Measurements from ENCODE around the gene BICRAL.

Gene BICRAL

DNA sequence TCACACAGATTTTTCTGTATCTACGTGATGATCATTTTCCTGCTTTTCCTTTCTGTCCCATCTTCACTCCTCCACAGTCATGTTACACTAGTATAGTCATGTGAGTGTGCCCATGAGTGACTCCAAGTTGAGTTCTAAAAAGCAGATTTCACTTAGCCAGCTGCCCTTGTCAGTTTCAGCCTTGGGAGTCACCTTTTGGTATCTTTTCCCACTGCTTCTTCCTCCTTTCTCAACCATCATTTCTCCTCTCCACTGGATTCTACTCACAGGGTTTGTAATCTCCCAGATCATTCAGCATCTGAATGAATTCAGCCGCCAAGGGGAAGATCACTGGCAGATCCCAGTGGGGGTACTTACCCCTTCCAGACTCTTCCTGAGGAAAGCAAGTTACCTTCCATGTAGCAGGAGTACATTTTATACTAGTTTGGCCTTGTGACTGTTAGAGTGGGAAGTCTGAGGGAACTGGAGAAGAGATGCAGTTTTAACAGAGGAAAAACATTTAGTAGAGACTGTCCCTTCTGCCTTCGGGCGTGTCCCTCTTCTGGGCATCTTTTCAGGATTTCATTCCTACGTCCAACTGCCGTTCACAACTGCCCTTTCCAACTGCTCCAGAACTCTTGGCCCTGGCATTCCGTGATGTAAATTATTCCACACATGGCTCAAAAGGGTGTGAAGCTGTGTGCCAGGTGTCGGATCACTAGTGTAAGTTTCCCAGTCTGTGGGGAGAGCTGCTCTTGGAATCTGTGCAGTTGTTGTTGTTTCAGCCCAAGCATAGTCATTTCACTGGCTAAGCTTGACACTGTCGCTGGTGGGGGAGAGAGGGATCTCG lies 38.9 kb downstream of the BICRAL start:
- Histone ChIP-seq H3K36me3 (ENCODE audit: insufficient read depth, low read length) (no peaks in the 10 kb centered on the region), H3K4me1 (ENCODE audit: insufficient read depth, low read length) (peaks cover 20% of the 10 kb centered on the region), H3K9ac (ENCODE audit: low read depth, low read length) (no peak overlapping the region), H3K9me3 (ENCODE audit: control insufficient read depth, insufficient read depth, low read length) (no peaks in the 10 kb centered on the region)

- Histone ChIP-seq H3K9me3 (ENCODE audit: control insufficient read depth, insufficient read depth, low read length) (no peaks in the 10 kb centered on the region), H3K9ac (ENCODE audit: low read depth, low read length) (no peak overlapping the region), H3K4me1 (ENCODE audit: insufficient read depth, low read length) (peaks cover 20% of the 10 kb centered on the region), H3K36me3 (ENCODE audit: insufficient read depth, low read length) (no peaks in the 10 kb centered on the region)
These were observed 39.5 kb downstream of the BICRAL start for GRCh38 chr6:42821341-42821668.

GRCh38 chr6:42821846-42822245 lies 40.0 kb downstream of the BICRAL start:
- Histone ChIP-seq H3K9me3 (ENCODE audit: control insufficient read depth, insufficient read depth, low read length) (no peaks in the 10 kb centered on the region), H3K36me3 (ENCODE audit: insufficient read depth, low read length) (no peaks in the 10 kb centered on the region), H3K4me1 (ENCODE audit: insufficient read depth, low read length) (peaks cover 20% of the 10 kb centered on the region), H3K9ac (ENCODE audit: low read depth, low read length) (no peak overlapping the region)

DNA sequence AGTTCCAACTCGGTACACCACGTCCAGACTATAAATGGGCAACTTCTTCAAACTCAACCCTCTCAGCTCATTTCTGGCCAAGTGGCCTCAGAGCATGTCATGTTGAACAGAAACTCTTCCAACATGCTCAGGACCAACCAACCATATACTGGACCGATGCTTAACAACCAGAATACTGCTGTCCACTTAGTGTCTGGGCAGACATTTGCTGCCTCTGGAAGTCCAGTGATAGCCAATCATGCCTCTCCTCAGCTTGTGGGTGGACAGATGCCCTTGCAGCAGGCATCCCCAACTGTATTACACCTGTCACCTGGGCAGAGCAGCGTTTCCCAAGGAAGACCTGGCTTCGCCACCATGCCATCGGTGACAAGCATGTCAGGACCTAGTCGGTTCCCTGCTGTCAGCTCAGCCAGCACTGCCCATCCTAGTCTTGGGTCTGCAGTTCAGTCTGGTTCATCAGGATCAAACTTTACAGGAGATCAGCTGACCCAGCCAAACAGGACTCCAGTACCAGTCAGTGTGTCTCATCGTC lies 47.8 kb downstream of the BICRAL start:
- H3K36me3 ChIP-seq (ENCODE audit: insufficient read depth, low read length): peaks cover 6% of the 10 kb centered on the region; the same call in 1 of the 2 replicates
- no peaks in the 10 kb centered on the region for H3K4me1 ChIP-seq (ENCODE audit: insufficient read depth, low read length)
- no peak overlapping the region for H3K9ac ChIP-seq (ENCODE audit: low read depth, low read length)
- no peaks in the 10 kb centered on the region for H3K9me3 ChIP-seq (ENCODE audit: control insufficient read depth, insufficient read depth, low read length)

DNA sequence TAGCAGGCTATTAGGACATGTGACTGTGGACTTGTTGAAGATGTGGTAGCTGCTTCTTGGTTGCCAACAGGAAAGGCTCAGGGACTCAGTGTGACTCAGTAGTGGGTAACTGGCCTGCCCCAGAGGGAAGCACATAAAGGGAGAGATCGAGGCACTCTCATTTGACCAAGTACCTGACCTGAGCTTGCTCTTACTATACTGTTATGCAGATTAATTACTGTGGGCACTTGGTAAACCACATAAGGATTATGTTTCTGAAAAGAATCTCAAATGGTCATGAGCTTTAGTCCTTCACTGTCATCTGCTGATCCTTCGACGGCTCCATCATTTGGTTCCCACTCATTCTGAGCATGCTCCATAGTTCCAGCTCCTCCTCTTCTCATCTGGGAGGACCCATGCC lies 49.4 kb downstream of the BICRAL start:
- peaks cover 6% of the 10 kb centered on the region; the same call in 1 of the 2 replicates for H3K36me3 ChIP-seq (ENCODE audit: insufficient read depth, low read length)
- H3K9me3 ChIP-seq (ENCODE audit: control insufficient read depth, insufficient read depth, low read length): no peaks in the 10 kb centered on the region
- H3K4me1 ChIP-seq (ENCODE audit: insufficient read depth, low read length): no peaks in the 10 kb centered on the region
- H3K9ac ChIP-seq (ENCODE audit: low read depth, low read length): no peak overlapping the region

DNA sequence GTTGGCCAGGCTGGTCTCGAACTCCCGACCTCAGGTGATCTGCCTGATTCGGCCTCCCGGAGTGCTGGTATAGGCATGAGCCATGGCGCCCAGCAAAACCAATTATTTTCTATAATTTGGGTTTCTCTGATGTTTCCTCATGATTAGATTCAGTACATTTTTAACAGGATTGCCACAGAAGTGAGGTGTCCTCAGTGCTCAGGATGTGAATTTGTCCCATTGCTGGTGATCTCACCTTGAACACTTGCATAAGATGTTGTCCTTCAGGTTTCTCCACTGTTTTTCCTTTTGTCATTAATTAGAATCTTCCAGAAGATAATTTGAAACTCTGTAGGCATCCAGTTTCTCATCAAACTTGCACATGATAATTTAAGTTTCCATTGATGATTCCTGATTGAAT lies 52.2 kb downstream of the BICRAL start:
- Histone ChIP-seq H3K36me3 (ENCODE audit: insufficient read depth, low read length) (no peaks in the 10 kb centered on the region), H3K9ac (ENCODE audit: low read depth, low read length) (no peak overlapping the region), H3K4me1 (ENCODE audit: insufficient read depth, low read length) (no peaks in the 10 kb centered on the region), H3K9me3 (ENCODE audit: control insufficient read depth, insufficient read depth, low read length) (no peaks in the 10 kb centered on the region)

DNA sequence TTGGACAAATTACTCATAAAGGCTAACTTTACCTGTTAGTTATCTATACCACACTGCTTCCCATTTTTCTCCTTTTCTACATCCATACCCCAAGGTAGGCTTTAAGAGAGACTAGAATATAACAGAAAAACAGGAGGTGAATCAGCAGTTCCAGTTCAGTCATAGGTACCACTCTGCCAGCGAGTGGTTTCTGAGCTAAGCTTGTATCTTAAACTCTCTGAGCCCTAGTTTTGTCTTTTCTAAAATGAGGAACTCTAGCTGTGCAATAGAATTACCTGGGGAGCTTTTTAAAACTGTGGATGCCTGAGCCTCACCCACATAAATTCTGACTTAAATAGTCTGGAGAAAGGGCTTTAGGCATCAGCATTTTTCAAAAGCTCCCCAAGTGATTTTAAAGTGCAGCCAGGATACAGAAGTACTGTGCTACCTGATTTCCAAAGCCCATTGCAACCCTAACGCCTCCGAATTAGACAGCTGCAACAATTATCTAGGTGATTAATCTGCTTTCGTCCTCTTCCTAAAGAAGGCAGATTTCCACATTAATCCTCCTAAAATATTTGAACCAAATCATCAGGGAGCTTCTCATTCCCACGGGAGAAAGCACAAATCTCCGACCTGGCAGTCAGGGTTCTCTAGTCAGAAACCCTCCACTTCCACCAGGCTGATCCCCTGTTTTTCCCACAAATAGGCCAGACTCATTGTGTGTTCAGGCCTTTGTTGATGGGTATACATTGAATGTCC lies 60.2 kb downstream of the BICRAL start:
- Histone ChIP-seq H3K4me1 (ENCODE audit: insufficient read depth, low read length) (no peaks in the 10 kb centered on the region; the same call in 1 of the 2 replicates), H3K36me3 (ENCODE audit: insufficient read depth, low read length) (no peaks in the 10 kb centered on the region), H3K9me3 (ENCODE audit: control insufficient read depth, insufficient read depth, low read length) (no peaks in the 10 kb centered on the region), H3K9ac (ENCODE audit: low read depth, low read length) (no peak overlapping the region)

DNA sequence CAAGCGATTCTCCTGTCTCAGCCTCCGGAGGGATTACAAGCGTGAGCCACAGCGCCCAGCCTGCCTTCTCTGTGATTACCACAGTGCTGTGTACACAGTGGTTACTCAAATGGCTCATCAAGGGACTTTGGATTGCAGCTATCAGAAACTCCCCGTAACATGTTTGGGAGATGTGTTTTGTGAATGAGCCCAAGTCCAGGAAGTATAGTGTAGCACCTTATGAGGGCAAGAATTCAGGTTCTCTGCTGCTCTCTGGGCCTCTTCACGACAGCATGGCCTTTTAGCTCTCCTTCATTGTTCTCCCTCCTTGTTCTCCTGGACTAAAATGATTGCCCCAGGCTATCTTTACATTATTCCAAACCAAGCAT lies 63.5 kb downstream of the BICRAL start:
- Histone ChIP-seq H3K9me3 (ENCODE audit: control insufficient read depth, insufficient read depth, low read length) (no peaks in the 10 kb centered on the region), H3K4me1 (ENCODE audit: insufficient read depth, low read length) (no peaks in the 10 kb centered on the region; the same call in 1 of the 2 replicates), H3K9ac (ENCODE audit: low read depth, low read length) (no peak overlapping the region), H3K36me3 (ENCODE audit: insufficient read depth, low read length) (no peaks in the 10 kb centered on the region)

DNA sequence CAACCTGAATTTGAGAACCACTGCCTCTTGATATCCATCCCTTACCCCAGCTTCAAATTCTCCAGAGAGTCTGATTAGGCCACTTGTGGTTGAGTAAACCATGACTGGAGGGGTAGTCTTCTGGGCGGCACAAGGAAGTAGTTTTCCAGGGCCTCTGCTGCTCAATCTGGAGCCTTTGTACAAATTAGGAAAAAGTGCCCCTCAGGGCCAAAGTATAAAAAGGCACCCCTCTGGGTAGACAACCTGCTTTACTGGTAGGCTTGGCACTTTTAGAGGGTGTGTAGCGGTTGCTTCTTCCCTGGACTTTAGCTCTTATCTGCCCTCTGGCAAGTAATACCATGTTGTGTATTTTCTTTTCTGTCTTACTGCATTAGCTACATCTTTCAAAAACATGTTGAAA lies 64.7 kb downstream of the BICRAL start:
- H3K9me3 ChIP-seq (ENCODE audit: control insufficient read depth, insufficient read depth, low read length): no peaks in the 10 kb centered on the region
- no peaks in the 10 kb centered on the region; the same call in 1 of the 2 replicates for H3K4me1 ChIP-seq (ENCODE audit: insufficient read depth, low read length)
- H3K36me3 ChIP-seq (ENCODE audit: insufficient read depth, low read length): no peaks in the 10 kb centered on the region
- H3K9ac ChIP-seq (ENCODE audit: low read depth, low read length): no peak overlapping the region

DNA sequence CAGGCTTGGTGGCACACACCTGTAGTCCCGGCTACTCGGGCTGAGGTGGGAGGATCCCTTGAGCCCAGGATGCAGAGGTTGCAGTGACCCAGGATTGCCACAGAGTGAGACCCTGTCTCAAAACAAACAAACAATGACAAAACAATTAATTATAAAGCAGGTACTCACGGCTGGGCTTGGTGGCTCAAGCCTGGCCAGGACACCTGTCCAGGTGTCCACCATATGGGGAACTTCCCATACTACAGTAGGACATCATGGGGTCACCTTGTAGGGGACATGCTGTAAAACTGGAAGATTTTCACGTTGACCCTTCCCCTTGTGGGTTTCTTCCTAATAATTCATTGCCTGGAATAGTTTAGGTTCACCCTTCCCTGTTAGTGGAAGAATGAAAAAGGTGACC lies 66.8 kb downstream of the BICRAL start:
- Histone ChIP-seq H3K9me3 (ENCODE audit: control insufficient read depth, insufficient read depth, low read length) (no peaks in the 10 kb centered on the region), H3K4me1 (ENCODE audit: insufficient read depth, low read length) (no peaks in the 10 kb centered on the region), H3K36me3 (ENCODE audit: insufficient read depth, low read length) (no peaks in the 10 kb centered on the region), H3K9ac (ENCODE audit: low read depth, low read length) (no peak overlapping the region)

DNA sequence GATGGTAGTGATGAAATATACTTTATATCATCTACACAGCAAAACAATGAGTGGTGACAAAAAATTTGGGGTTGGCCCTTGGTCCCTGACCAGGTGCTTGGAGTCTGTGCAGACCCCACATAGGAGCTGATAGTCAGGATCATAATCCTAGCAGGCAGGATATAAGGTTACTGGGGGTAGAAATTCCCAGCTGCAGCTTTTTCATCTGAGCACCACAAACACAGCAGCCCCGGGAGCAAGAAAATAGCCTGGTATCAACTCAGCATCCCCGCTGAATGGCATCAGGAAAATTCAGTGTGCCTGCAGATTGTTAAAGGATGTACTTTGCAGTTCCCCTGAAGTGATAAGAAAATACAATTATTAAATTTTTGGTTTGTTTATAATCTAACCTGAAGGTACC lies 69.7 kb downstream of the BICRAL start:
- H3K36me3 ChIP-seq (ENCODE audit: insufficient read depth, low read length): no peaks in the 10 kb centered on the region
- H3K9me3 ChIP-seq (ENCODE audit: control insufficient read depth, insufficient read depth, low read length): no peaks in the 10 kb centered on the region
- no peak overlapping the region for H3K9ac ChIP-seq (ENCODE audit: low read depth, low read length)
- no peaks in the 10 kb centered on the region for H3K4me1 ChIP-seq (ENCODE audit: insufficient read depth, low read length)

DNA sequence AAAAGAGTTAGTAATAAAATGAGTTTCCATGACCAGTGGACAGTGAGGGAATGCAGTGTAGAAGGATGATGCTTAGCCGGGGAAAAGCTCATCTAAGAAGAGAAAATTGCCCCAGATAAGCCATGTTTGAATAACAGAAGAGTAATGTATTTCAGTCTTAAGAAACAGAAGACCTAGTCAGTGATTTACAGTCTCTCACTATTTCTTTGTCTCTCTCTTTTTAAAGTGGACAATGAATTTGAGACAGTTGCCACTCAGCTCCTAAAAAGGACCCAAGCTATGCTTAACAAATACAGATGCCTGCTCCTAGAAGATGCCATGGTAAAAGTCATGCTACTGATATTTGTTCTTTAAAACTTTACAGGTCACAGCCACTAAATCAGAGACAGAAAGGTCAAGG lies 78.2 kb downstream of the BICRAL start:
- no peaks in the 10 kb centered on the region; the same call in 1 of the 2 replicates for H3K36me3 ChIP-seq (ENCODE audit: insufficient read depth, low read length)
- no peaks in the 10 kb centered on the region for H3K4me1 ChIP-seq (ENCODE audit: insufficient read depth, low read length)
- H3K9ac ChIP-seq (ENCODE audit: low read depth, low read length): no peak overlapping the region
- H3K9me3 ChIP-seq (ENCODE audit: control insufficient read depth, insufficient read depth, low read length): no peaks in the 10 kb centered on the region

- Histone ChIP-seq H3K4me1 (ENCODE audit: insufficient read depth, low read length) (no peaks in the 10 kb centered on the region), H3K9ac (ENCODE audit: low read depth, low read length) (no peak overlapping the region), H3K36me3 (ENCODE audit: insufficient read depth, low read length) (no peaks in the 10 kb centered on the region; the same call in 1 of the 2 replicates), H3K9me3 (ENCODE audit: control insufficient read depth, insufficient read depth, low read length) (no peaks in the 10 kb centered on the region)
These were observed 78.6 kb downstream of the BICRAL start for GRCh38 chr6:42860481-42860880.

DNA sequence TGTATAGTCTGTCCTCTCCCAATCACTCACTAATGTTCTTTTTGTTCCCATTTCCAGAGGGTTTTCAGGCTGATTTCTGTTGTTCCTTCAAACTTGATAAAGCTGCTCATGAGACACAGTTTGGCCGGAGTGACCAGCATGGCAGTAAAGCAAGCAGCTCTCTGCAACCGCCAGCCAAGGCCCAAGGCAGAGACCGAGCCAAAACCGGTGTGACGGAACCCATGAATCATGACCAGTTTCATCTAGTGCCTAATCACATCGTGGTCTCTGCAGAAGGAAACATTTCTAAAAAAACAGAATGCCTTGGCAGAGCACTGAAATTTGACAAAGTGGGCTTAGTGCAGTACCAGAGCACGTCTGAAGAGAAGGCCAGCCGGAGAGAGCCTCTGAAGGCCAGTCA lies 82.8 kb downstream of the BICRAL start:
- H3K36me3 ChIP-seq (ENCODE audit: insufficient read depth, low read length): no peaks in the 10 kb centered on the region; the same call in 1 of the 2 replicates
- H3K9ac ChIP-seq (ENCODE audit: low read depth, low read length): no peak overlapping the region
- no peaks in the 10 kb centered on the region for H3K9me3 ChIP-seq (ENCODE audit: control insufficient read depth, insufficient read depth, low read length)
- no peaks in the 10 kb centered on the region for H3K4me1 ChIP-seq (ENCODE audit: insufficient read depth, low read length)
